SK-N-SH (cell line): ENCODE results near the gene SCARB2. TPM values are rescaled to one million over a fixed set of nuclear protein-coding genes. Genes with fewer than 3 reads are reported as not detected.

ENCODE experiments used
- CTCF ChIA-PET: fragments of 300-600, 350-600 bp; formaldehyde crosslinking; extraction: SDS; loops from one replicate; lab custom pipeline; 2021; lab: Yijun Ruan, JAX
- POLR2A ChIA-PET: fragments of 350-600 bp; sonication (Branson Sonifier 250); formaldehyde crosslinking; extraction: SDS; loops from one replicate; lab custom pipeline; 2020; ENCODE audit warnings: antibody characterized with exemption, inconsistent platforms; lab: Yijun Ruan, JAX
- DNase-seq: peaks from one replicate; pipeline ENCODE4 v3.0.0; 2012
- H2AFZ ChIP-seq: fragments of 200-600 bp; sonication (generic); 2 replicates; pipeline ENCODE4 v1.8.1; 2016; ENCODE audit warnings: antibody characterized with exemption, mild to moderate bottlenecking, low read depth
- H3F3A ChIP-seq: fragments of 200-600 bp; sonication (generic); replicated peaks from 2 replicates; pipeline ENCODE3; 2016; ENCODE audit warnings: antibody characterized with exemption, mild to moderate bottlenecking; ENCODE audit not compliant: insufficient read depth
- H3K27ac ChIP-seq, 2 experiments: fragments of 200-500 bp in 1 of 2; fragments of 200-600 bp in 1 of 2; sonication (Bioruptor generic) in 1 of 2; sonication (generic), shearing (Covaris generic) in 1 of 2; 2 replicates each; pipeline versions ENCODE4 v1.5.1 to v1.6.1; 2014 to 2016; ENCODE audit warnings: low read depth in 2 of 2, inconsistent platforms in 1 of 2, low read length in 1 of 2, mild to moderate bottlenecking in 1 of 2, mixed read lengths in 1 of 2
- H3K27me3 ChIP-seq: fragments of 200-600 bp; sonication (generic), shearing (Covaris generic); 2 replicates; pipeline ENCODE4 v1.6.1; 2016; ENCODE audit warnings: mixed run types; ENCODE audit not compliant: insufficient read depth
- H3K36me3 ChIP-seq, 2 experiments: fragments of 200-500 bp in 1 of 2; fragments of 200-600 bp in 1 of 2; sonication (Bioruptor generic) in 1 of 2; sonication (generic) in 1 of 2; replicated peaks in 1 of 2; 2 replicates each; pipeline versions ENCODE3 to v1.5.1; 2014 to 2016; ENCODE audit warnings: low read length in 1 of 2, mild to moderate bottlenecking in 1 of 2; ENCODE audit not compliant: insufficient read depth in 2 of 2, control insufficient read depth in 1 of 2
- H3K4me1 ChIP-seq, 2 experiments: fragments of 200-500 bp in 1 of 2; fragments of 200-600 bp in 1 of 2; sonication (Bioruptor generic) in 1 of 2; sonication (generic), shearing (Covaris generic) in 1 of 2; 2 replicates each; pipeline versions ENCODE4 v1.5.1 to v1.6.1; 2014 to 2016; ENCODE audit warnings: low read depth in 1 of 2, low read length in 1 of 2, mixed run types in 1 of 2; ENCODE audit not compliant: insufficient read depth in 2 of 2, control insufficient read depth in 1 of 2
- H3K4me2 ChIP-seq: fragments of 200-600 bp; sonication (generic), shearing (Covaris generic); 2 replicates; pipeline ENCODE4 v1.6.1; 2017; ENCODE audit warnings: mixed run types
- H3K4me3 ChIP-seq, 2 experiments: fragments of 200-500 bp in 1 of 2; fragments of 200-600 bp in 1 of 2; sonication (Bioruptor generic) in 1 of 2; sonication (generic), shearing (Covaris generic) in 1 of 2; 2 replicates each; pipeline versions ENCODE4 v1.5.1 to v1.8.1; 2014 to 2016; ENCODE audit warnings: low read depth in 2 of 2, inconsistent platforms in 1 of 2, low read length in 1 of 2, mild to moderate bottlenecking in 1 of 2, mixed read lengths in 1 of 2, moderate library complexity in 1 of 2
- H3K79me2 ChIP-seq: fragments of 200-600 bp; sonication (generic); 2 replicates; pipeline ENCODE4 v1.8.1; 2017; ENCODE audit warnings: mild to moderate bottlenecking; ENCODE audit not compliant: insufficient read depth
- H3K9ac ChIP-seq: fragments of 200-600 bp; sonication (generic); 2 replicates; pipeline ENCODE4 v1.6.1; 2017; ENCODE audit warnings: mixed run types
- H3K9me2 ChIP-seq: fragments of 200-600 bp; sonication (generic); 2 replicates; pipeline ENCODE4 v1.6.1; 2017; ENCODE audit warnings: mixed run types
- H3K9me3 ChIP-seq: fragments of 200-600 bp; sonication (generic); 2 replicates; pipeline ENCODE4 v1.6.1; 2017; ENCODE audit warnings: mixed run types, mild to moderate bottlenecking, moderate library complexity
- H4K20me1 ChIP-seq: fragments of 200-600 bp; sonication (generic); 2 replicates; pipeline ENCODE4 v1.6.1; 2017; ENCODE audit warnings: mild to moderate bottlenecking, mixed run types; ENCODE audit not compliant: insufficient read depth
- FOSL2 ChIP-seq: IDR thresholded peaks from 2 replicates; pipeline ENCODE4 v1.4.0; 2012; ENCODE audit warnings: low read depth, mild to moderate bottlenecking, moderate library complexity, borderline replicate concordance
- GATA2 ChIP-seq: sonication (generic); formaldehyde crosslinking; IDR thresholded peaks from 2 replicates; pipeline ENCODE4 v1.5.0; 2020; ENCODE audit warnings: mild to moderate bottlenecking, missing genetic modification reagents
- MXI1 ChIP-seq: IDR thresholded peaks from 2 replicates; pipeline ENCODE4 v1.6.1; 2012; ENCODE audit warnings: mild to moderate bottlenecking, low read depth, low read length, improper control_type of control experiment
- NRF1 ChIP-seq: IDR thresholded peaks from 2 replicates; pipeline ENCODE4 v1.6.1; 2012; ENCODE audit warnings: low read depth, mild to moderate bottlenecking, low read length
- RCOR1 ChIP-seq: fragments of 150-350 bp; IDR thresholded peaks from 2 replicates; pipeline ENCODE4 v1.6.1; 2017; ENCODE audit warnings: antibody characterized with exemption, low read length
- RFX5 ChIP-seq: IDR thresholded peaks from 2 replicates; pipeline ENCODE4 v1.6.1; 2012; ENCODE audit warnings: mild to moderate bottlenecking, improper control_type of control experiment, low read length
- SIN3A ChIP-seq: IDR thresholded peaks from 2 replicates; pipeline ENCODE4 v1.6.1; 2012; ENCODE audit warnings: low read depth, mild to moderate bottlenecking, low read length, moderate library complexity, borderline replicate concordance
- TEAD4 ChIP-seq: IDR thresholded peaks from 2 replicates; pipeline ENCODE4 v1.4.0; 2012; ENCODE audit warnings: mild to moderate bottlenecking, borderline replicate concordance; ENCODE audit not compliant: insufficient read depth
- WGBS: methylation state at CpG from one replicate; pipeline ENCODE4 v1.1.6; 2017; ENCODE audit warnings: low lambda C conversion rate; 5-methylcytosine and 5-hydroxymethylcytosine counted together
- polyA plus RNA-seq, 3 experiments: library from polyadenylated mRNA; depleted of rRNA; stranded (reverse); fragments of >200 nt; gene quantifications; 2 replicates each; pipeline ENCODE4 v1.2.3, GENCODE V29; 2012
- TF ChIP-seq, protein P1 (sequence below): fragments of 150-350 bp; IDR thresholded peaks from 2 replicates; pipeline ENCODE4 v1.6.1; 2017; ENCODE audit warnings: antibody characterized with exemption, low read length, low read depth, borderline replicate concordance
- TF ChIP-seq, protein P2 (sequence below): IDR thresholded peaks from 2 replicates; pipeline ENCODE4; 2012
- TF ChIP-seq, protein P3 (sequence below): IDR thresholded peaks from 2 replicates; pipeline ENCODE4 v1.4.0; 2012; ENCODE audit warnings: low read depth

Gene SCARB2
- polyA plus RNA-seq, 1 of the 3 experiments (the other 2 are of a cell fraction), result 82.6 TPM

DNA sequence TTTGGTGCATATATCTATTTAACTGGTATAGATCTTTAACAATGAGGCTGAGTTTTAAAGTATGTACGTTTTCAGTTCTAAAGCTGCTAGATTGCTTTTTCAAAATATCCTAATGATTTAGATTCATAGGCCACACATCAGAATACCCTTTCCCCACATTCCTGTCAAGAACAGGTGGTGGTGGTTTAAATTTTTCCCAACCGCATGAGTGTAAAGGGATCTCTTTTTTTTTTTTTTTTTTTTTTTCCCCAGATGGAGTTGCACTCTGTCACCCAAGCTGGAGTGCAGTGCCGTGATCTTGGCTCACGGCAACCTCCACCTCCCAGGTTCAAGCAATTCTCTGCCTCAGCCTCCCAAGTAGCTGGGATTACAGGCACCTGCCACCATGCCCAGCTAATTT lies 93.4 kb downstream of the SCARB2 start:
- DNase-seq, result no peak
- Histone ChIP-seq H3K79me2 (0 out of 2 replicates have a peak, but pooled peaks cover 3% of the 10 kb centered on the region), H4K20me1 (no peaks in the 10 kb centered on the region), H3K4me2 (no peak overlapping the region), H3K4me1 (no peaks in the 10 kb centered on the region), H3K9me3 (peaks cover 7% of the 10 kb centered on the region), H2AFZ (no peak overlapping the region), H3K9ac (no peak overlapping the region), H3K27ac (no peak overlapping the region), H3K27me3 (no peaks in the 10 kb centered on the region), H3F3A (peaks cover 3% of the 10 kb centered on the region), H3K9me2 (no peaks in the 10 kb centered on the region), H3K4me3 (no peak overlapping the region), H3K36me3 (peaks cover 66 to 87% of the 10 kb centered on the region in 2 experiments)
- CTCF ChIA-PET, result interaction anchor here (1.0 kb wide), 1 partner anchor 33 kb away, joined by 3 read pairs; no protein-coding TSS in a partner anchor
- POLR2A ChIA-PET, result interaction anchor here (0.6 kb wide), 1 partner anchor 217 kb away, joined by 3 read pairs; no protein-coding TSS in a partner anchor
- 96% methylated on average over 4 of the region's 4 CpGs for WGBS
- TF ChIP-seq, protein P1, sequence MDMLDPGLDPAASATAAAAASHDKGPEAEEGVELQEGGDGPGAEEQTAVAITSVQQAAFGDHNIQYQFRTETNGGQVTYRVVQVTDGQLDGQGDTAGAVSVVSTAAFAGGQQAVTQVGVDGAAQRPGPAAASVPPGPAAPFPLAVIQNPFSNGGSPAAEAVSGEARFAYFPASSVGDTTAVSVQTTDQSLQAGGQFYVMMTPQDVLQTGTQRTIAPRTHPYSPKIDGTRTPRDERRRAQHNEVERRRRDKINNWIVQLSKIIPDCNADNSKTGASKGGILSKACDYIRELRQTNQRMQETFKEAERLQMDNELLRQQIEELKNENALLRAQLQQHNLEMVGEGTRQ, result no peak
- TF ChIP-seq SIN3A (no peak), RFX5 (no peak), NRF1 (no peak), RCOR1 (no peak)

DNA sequence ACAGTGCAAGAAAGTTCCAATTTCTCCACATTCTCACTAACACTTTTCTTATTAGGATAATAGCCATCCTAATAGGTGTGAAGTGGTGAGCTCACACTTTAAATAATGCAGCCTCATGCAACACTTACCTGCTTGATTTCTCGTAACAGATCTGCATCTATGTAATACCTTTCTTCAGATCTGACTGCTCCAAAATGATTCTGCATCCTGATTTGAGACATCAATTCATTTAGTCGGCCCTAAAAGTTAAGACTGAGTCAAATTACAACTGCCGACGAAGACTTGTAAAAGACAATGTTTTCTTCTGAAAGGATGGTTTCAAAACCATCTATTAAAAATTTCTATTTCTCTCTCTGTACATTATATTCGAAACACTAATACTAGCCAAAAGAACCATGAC lies 96.1 kb downstream of the SCARB2 start:
- H3F3A ChIP-seq, result peaks cover 11% of the 10 kb centered on the region
- H3K27me3 ChIP-seq, result no peaks in the 10 kb centered on the region
- ChIA-PET CTCF (no interaction called here), POLR2A (no interaction called here)
- 98% methylated on average over 5 of the region's 5 CpGs for WGBS
- no peaks in the 10 kb centered on the region for H3K9me2 ChIP-seq
- no peak overlapping the region for H3K9ac ChIP-seq
- H3K79me2 ChIP-seq, result no peaks in the 10 kb centered on the region
- no peak overlapping the region for H3K4me3 ChIP-seq
- H3K4me1 ChIP-seq, result no peaks in the 10 kb centered on the region
- H3K36me3 ChIP-seq, result peaks cover 75 to 77% of the 10 kb centered on the region in 2 experiments
- TF ChIP-seq, protein P2, sequence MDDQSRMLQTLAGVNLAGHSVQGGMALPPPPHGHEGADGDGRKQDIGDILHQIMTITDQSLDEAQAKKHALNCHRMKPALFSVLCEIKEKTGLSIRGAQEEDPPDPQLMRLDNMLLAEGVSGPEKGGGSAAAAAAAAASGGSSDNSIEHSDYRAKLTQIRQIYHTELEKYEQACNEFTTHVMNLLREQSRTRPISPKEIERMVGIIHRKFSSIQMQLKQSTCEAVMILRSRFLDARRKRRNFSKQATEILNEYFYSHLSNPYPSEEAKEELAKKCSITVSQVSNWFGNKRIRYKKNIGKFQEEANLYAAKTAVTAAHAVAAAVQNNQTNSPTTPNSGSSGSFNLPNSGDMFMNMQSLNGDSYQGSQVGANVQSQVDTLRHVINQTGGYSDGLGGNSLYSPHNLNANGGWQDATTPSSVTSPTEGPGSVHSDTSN, result no peak
- TF ChIP-seq, protein P3, sequence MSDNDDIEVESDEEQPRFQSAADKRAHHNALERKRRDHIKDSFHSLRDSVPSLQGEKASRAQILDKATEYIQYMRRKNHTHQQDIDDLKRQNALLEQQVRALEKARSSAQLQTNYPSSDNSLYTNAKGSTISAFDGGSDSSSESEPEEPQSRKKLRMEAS, result no peak
- TF ChIP-seq TEAD4 (no peak), GATA2 (CRISPR knock-in tag) (no peak), FOSL2 (no peak), MXI1 (no peak)
- H3K4me2 ChIP-seq, result no peak overlapping the region
- H4K20me1 ChIP-seq, result no peaks in the 10 kb centered on the region
- H2AFZ ChIP-seq, result no peak overlapping the region
- H3K9me3 ChIP-seq, result peaks cover 7% of the 10 kb centered on the region
- DNase-seq, result no peak
- H3K27ac ChIP-seq, result no peak overlapping the region
